ENCODE measurements around the gene CACNA1G.
A peak's percentile ranks its signal among the peaks of the same experiment; 100 is the strongest.

- TF ChIP-seq EZH2 (IDR thresholded peaks at IDR 0.05; ENCODE audit: insufficient read depth, poor library complexity, severe bottlenecking): peak; percentile 96
- TF ChIP-seq EZH2phosphoT487 (IDR thresholded peaks at IDR 0.05; ENCODE audit: insufficient read depth, low read depth): peak; percentile 81
These were observed 623 bp downstream of the CACNA1G start for GRCh38 chr17:50560931-50561745.
